Keratinocyte (primary cell): Measurements from ENCODE around the gene LGI4. TPM values are rescaled to one million over a fixed set of nuclear protein-coding genes. Genes with fewer than 3 reads are reported as not detected.

Source experiments
- DNase-seq: peaks from one replicate; pipeline ENCODE4 v3.0.0-alpha.2; 2011; ENCODE audit warnings: low read depth, missing footprints, low spot score
- FAIRE-seq: peaks from 2 replicates; lab custom pipeline; 2011; peaks lifted over from hg19 to GRCh38; lab: Jason Lieb, UNC
- H2AFZ ChIP-seq: 2 replicates; pipeline ENCODE4 v1.6.0; 2012; ENCODE audit warnings: low read length, control low read depth, inconsistent platforms; ENCODE audit not compliant: control insufficient read depth
- H3K27ac ChIP-seq: 2 replicates; pipeline ENCODE4 v1.5.1; 2011; ENCODE audit warnings: low read length; ENCODE audit not compliant: control insufficient read depth, insufficient read depth
- H3K27me3 ChIP-seq: 3 replicates; pipeline ENCODE4 v1.6.0; 2011; ENCODE audit warnings: low read length; ENCODE audit not compliant: control insufficient read depth, insufficient read depth; ENCODE audit errors: extremely low read depth
- H3K36me3 ChIP-seq, 2 experiments: 2 replicates in 1 of 2; 3 replicates in 1 of 2; pipeline ENCODE4 v1.5.1; 2011; ENCODE audit warnings: low read length in 2 of 2, mild to moderate bottlenecking in 1 of 2; ENCODE audit not compliant: control insufficient read depth in 2 of 2, insufficient read depth in 2 of 2; ENCODE audit errors: extremely low read depth in 1 of 2
- H3K4me1 ChIP-seq: 3 replicates; pipeline ENCODE4 v1.5.1; 2011; ENCODE audit warnings: low read length; ENCODE audit not compliant: control insufficient read depth, insufficient read depth; ENCODE audit errors: extremely low read depth
- H3K4me2 ChIP-seq: 3 replicates; pipeline ENCODE4 v1.6.0; 2011; ENCODE audit warnings: low read depth, low read length; ENCODE audit not compliant: control insufficient read depth, insufficient read depth; ENCODE audit errors: extremely low read depth
- H3K4me3 ChIP-seq, 3 experiments: fragments of 200-600 bp in 1 of 3; sonication (generic) in 1 of 3; 2 replicates in 2 of 3; 3 replicates in 1 of 3; pipeline ENCODE4 v1.5.1; 2011 to 2016; ENCODE audit warnings: low read length in 3 of 3, mild to moderate bottlenecking in 3 of 3, control low read depth in 2 of 3, inconsistent platforms in 1 of 3, low read depth in 1 of 3, mixed read lengths in 1 of 3, mixed run types in 1 of 3, moderate library complexity in 1 of 3; ENCODE audit not compliant: control insufficient read depth in 2 of 3, insufficient read depth in 2 of 3; ENCODE audit errors: extremely low read depth in 1 of 3
- H3K79me2 ChIP-seq: 2 replicates; pipeline ENCODE4 v1.6.0; 2012; ENCODE audit warnings: low read length; ENCODE audit not compliant: control insufficient read depth, insufficient read depth
- H3K9ac ChIP-seq: 3 replicates; pipeline ENCODE4 v1.6.0; 2011; ENCODE audit warnings: low read length; ENCODE audit not compliant: control insufficient read depth, insufficient read depth; ENCODE audit errors: extremely low read depth
- H3K9me1 ChIP-seq: 3 replicates; pipeline ENCODE4 v1.6.0; 2011; ENCODE audit warnings: low read length; ENCODE audit not compliant: control insufficient read depth, insufficient read depth; ENCODE audit errors: extremely low read depth
- H3K9me3 ChIP-seq: 2 replicates; pipeline ENCODE4 v1.5.1; 2012; ENCODE audit warnings: low read depth, low read length; ENCODE audit not compliant: control insufficient read depth
- H4K20me1 ChIP-seq: 3 replicates; pipeline ENCODE4 v1.6.0; 2011; ENCODE audit warnings: low read length; ENCODE audit not compliant: control insufficient read depth, insufficient read depth; ENCODE audit errors: extremely low read depth
- CTCF ChIP-seq, 3 experiments: IDR thresholded peaks in 1 of 3; conservative IDR thresholded peaks in 1 of 3; optimal IDR thresholded peaks in 1 of 3; 2 replicates in 2 of 3; 3 replicates in 1 of 3; pipeline versions ENCODE3 to v1.5.1; 2011; ENCODE audit warnings: low read length in 3 of 3, mild to moderate bottlenecking in 3 of 3, moderate library complexity in 2 of 3, control low read depth in 1 of 3, inconsistent platforms in 1 of 3; ENCODE audit not compliant: insufficient read depth in 2 of 3; ENCODE audit errors: extremely low read depth in 1 of 3
- EZH2 ChIP-seq: IDR thresholded peaks from one replicate; pipeline ENCODE4 v1.6.1; 2012; ENCODE audit warnings: inconsistent platforms, mild to moderate bottlenecking, low read length, moderate library complexity
- dilution Hi-C: fragments of 300-500 bp; cut with MboI; formaldehyde crosslinking; loops from one replicate; pipeline ENCODE4 v1.7.0; 2020; ENCODE audit warnings: low sequenced_read_pairs; ENCODE audit not compliant: extremely low pct_ligation_motif_present
- polyA plus RNA-seq, 5 experiments: library from polyadenylated mRNA; depleted of rRNA in 3 of 5; stranded (reverse) in 3 of 5; stranded (forward) in 1 of 5; unstranded in 1 of 5; fragments of >200 nt; gene quantifications; 1 replicate in 1 of 5; 2 replicates in 3 of 5; 3 replicates in 1 of 5; pipeline versions ENCODE4 v1.2.1 to v1.2.3, GENCODE V29; 2011 to 2012; ENCODE audit warnings: missing spikeins in 2 of 5, low read depth in 1 of 5, low replicate concordance in 1 of 5

Gene LGI4
- polyA plus RNA-seq, 1 donor (not counting 4 experiments of a cell fraction or from before 2014, with no cell fraction given) = 0.01 TPM

- Histone ChIP-seq H3K27ac (peak within 1 kb of the TSS; percentile 87), H3K9me3 (no peaks in the 10 kb centered on the region), H3K79me2 (peaks cover 34% of the 10 kb centered on the region), H2AFZ (peak within 1 kb of the TSS; percentile 90), H4K20me1 (no peaks in the 10 kb centered on the region), H3K36me3 (peaks cover 0 to 8% of the 10 kb centered on the region in 2 experiments), H3K9ac (peak within 1 kb of the TSS; percentile 91), H3K27me3 (no peaks in the 10 kb centered on the region), H3K4me2 (peak within 1 kb of the TSS; percentile 100), H3K9me1 (no peaks in the 10 kb centered on the region), H3K4me3 (peak within 1 kb of the TSS; percentile 93 to 95 (median 94)), H3K4me1 (peaks cover 58% of the 10 kb centered on the region)
- TF ChIP-seq EZH2 = no peak
- TF ChIP-seq CTCF (optimal IDR thresholded peaks at IDR 0.05 in 1 of 3, IDR thresholded peaks at IDR 0.05 in 1 of 3, conservative IDR thresholded peaks at IDR 0.05 in 1 of 3; ENCODE audit: extremely low read depth in 1 of 3, insufficient read depth in 2 of 3, low read length in 3 of 3) = no peak
- peak; percentile 9 for FAIRE-seq
- DNase-seq = no peak
- dilution Hi-C loops = no loop called here
These were observed 19.5 kb downstream of the LGI4 start, which contains the start of gene FXYD3 for GRCh38 chr19:35115177-35115951. TSS of gene FXYD3 (plus strand) at chr19:35115823. CDS start at chr19:35119377, 3,554 bp downstream.

GRCh38 chr19:35114353-35115176 lies 20.3 kb downstream of the LGI4 start:
- H2AFZ ChIP-seq = peak overlapping the region; percentile 90
- H3K27me3 ChIP-seq = no peaks in the 10 kb centered on the region
- H3K4me1 ChIP-seq = peaks cover 57% of the 10 kb centered on the region
- dilution Hi-C loops = no loop called here
- H3K79me2 ChIP-seq = peaks cover 34% of the 10 kb centered on the region
- peak; percentile 94 to 99 (median 98) for TF ChIP-seq CTCF (optimal IDR thresholded peaks at IDR 0.05 in 1 of 3, IDR thresholded peaks at IDR 0.05 in 1 of 3, conservative IDR thresholded peaks at IDR 0.05 in 1 of 3; ENCODE audit: extremely low read depth in 1 of 3, insufficient read depth in 2 of 3, low read length in 3 of 3)
- no peak for TF ChIP-seq EZH2
- peaks cover 0 to 4% of the 10 kb centered on the region in 2 experiments for H3K36me3 ChIP-seq
- H3K4me2 ChIP-seq = peak overlapping the region; percentile 100
- H4K20me1 ChIP-seq = no peaks in the 10 kb centered on the region
- H3K9me1 ChIP-seq = no peaks in the 10 kb centered on the region
- H3K9me3 ChIP-seq = no peaks in the 10 kb centered on the region
- H3K4me3 ChIP-seq = peak overlapping the region; percentile 93 to 95 (median 94)
- FAIRE-seq (peak; percentile 84), DNase-seq (no peak)
- H3K9ac ChIP-seq = peak overlapping the region; percentile 91
- peak overlapping the region; percentile 87 for H3K27ac ChIP-seq
